ENCODE measurements around the gene BAHCC1.
A peak's percentile ranks its signal among the peaks of the same experiment; 100 is the strongest.

Gene BAHCC1

DNA sequence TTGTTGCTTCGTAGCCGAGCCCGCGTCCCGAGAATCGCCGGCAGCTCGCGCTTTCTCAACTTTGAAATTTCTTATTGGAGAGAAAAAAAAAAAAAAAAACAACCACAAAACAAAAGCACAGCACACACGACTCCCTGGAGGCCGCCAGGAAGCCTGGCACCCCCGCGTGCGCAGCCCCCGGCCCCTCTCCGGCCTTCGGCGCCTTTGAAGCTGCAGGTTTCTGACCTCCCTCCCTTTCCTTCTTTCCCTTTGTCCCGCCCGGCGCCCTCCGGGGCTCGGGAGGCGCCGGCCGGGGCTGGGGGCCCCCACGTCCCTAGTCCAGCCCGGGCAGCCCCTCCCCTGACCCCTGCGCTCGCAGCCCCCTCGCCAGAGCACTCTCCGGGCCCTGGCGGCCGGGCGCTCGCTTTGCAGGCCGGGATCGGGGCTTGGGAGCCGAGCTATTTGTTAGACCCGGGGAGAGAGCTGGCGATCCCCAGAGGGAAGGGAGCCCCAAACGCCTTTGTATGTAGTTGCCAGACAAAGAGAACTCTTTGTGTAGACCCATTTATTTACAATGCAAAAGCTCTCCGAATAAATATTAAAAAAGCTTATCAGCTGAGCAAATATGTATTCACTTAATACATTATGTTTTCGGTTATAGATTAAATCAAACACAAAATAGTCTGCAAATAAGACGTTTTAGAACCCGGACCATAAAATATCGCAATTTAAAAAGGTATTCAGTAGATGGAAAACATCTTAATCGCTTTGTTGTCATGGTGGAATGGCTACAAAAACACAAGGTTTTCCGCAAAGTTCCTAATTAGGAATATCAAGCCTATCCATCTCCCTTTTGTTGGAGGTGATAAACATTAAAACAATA is 2.3 kb downstream of the BAHCC1 start (continued):
- TF ChIP-seq ZEB2 (tag by site-specific recombination; IDR thresholded peaks at IDR 0.05), result peak; percentile 39; the same call in 1 of the 2 replicates
- TF ChIP-seq, protein P1, sequence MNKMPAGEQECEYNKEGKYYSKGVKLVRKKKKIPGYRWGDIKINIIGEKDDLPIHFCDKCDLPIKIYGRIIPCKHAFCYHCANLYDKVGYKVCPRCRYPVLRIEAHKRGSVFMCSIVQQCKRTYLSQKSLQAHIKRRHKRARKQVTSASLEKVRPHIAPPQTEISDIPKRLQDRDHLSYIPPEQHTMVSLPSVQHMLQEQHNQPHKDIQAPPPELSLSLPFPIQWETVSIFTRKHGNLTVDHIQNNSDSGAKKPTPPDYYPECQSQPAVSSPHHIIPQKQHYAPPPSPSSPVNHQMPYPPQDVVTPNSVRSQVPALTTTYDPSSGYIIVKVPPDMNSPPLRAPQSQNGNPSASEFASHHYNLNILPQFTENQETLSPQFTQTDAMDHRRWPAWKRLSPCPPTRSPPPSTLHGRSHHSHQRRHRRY (tag by site-specific recombination; IDR thresholded peaks at IDR 0.05), result no peak
- no peak for TF ChIP-seq ZNF585B (tag by site-specific recombination; IDR thresholded peaks at IDR 0.05)
- TF ChIP-seq ZNF155 (tag by site-specific recombination; IDR thresholded peaks at IDR 0.05), result no peak
- TF ChIP-seq, protein P2, sequence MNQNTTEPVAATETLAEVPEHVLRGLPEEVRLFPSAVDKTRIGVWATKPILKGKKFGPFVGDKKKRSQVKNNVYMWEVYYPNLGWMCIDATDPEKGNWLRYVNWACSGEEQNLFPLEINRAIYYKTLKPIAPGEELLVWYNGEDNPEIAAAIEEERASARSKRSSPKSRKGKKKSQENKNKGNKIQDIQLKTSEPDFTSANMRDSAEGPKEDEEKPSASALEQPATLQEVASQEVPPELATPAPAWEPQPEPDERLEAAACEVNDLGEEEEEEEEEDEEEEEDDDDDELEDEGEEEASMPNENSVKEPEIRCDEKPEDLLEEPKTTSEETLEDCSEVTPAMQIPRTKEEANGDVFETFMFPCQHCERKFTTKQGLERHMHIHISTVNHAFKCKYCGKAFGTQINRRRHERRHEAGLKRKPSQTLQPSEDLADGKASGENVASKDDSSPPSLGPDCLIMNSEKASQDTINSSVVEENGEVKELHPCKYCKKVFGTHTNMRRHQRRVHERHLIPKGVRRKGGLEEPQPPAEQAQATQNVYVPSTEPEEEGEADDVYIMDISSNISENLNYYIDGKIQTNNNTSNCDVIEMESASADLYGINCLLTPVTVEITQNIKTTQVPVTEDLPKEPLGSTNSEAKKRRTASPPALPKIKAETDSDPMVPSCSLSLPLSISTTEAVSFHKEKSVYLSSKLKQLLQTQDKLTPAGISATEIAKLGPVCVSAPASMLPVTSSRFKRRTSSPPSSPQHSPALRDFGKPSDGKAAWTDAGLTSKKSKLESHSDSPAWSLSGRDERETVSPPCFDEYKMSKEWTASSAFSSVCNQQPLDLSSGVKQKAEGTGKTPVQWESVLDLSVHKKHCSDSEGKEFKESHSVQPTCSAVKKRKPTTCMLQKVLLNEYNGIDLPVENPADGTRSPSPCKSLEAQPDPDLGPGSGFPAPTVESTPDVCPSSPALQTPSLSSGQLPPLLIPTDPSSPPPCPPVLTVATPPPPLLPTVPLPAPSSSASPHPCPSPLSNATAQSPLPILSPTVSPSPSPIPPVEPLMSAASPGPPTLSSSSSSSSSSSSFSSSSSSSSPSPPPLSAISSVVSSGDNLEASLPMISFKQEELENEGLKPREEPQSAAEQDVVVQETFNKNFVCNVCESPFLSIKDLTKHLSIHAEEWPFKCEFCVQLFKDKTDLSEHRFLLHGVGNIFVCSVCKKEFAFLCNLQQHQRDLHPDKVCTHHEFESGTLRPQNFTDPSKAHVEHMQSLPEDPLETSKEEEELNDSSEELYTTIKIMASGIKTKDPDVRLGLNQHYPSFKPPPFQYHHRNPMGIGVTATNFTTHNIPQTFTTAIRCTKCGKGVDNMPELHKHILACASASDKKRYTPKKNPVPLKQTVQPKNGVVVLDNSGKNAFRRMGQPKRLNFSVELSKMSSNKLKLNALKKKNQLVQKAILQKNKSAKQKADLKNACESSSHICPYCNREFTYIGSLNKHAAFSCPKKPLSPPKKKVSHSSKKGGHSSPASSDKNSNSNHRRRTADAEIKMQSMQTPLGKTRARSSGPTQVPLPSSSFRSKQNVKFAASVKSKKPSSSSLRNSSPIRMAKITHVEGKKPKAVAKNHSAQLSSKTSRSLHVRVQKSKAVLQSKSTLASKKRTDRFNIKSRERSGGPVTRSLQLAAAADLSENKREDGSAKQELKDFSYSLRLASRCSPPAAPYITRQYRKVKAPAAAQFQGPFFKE (tag by site-specific recombination; IDR thresholded peaks at IDR 0.05; ENCODE audit: borderline replicate concordance), result no peak
- TF ChIP-seq ZNF571 (tag by site-specific recombination; IDR thresholded peaks at IDR 0.05), result no peak
- TF ChIP-seq ZNF624 (tag by site-specific recombination; IDR thresholded peaks at IDR 0.05), result no peak
- peak; percentile 42; the same call in 1 of the 2 replicates for TF ChIP-seq EGR2 (tag by site-specific recombination; IDR thresholded peaks at IDR 0.05; ENCODE audit: low read depth)
- no peak for TF ChIP-seq ZNF596 (tag by site-specific recombination; IDR thresholded peaks at IDR 0.05)
- no peak for TF ChIP-seq YY2 (tag by site-specific recombination; IDR thresholded peaks at IDR 0.05)
- TF ChIP-seq ZNF175 (tag by site-specific recombination; IDR thresholded peaks at IDR 0.05), result no peak
- TF ChIP-seq ZNF433 (tag by site-specific recombination; IDR thresholded peaks at IDR 0.05; ENCODE audit: low read depth), result no peak
- TF ChIP-seq ZNF140 (tag by site-specific recombination; IDR thresholded peaks at IDR 0.05), result no peak
- no peak for TF ChIP-seq ZNF292 (tag by site-specific recombination; IDR thresholded peaks at IDR 0.05; ENCODE audit: borderline replicate concordance, low read depth)
- TF ChIP-seq, protein P3, sequence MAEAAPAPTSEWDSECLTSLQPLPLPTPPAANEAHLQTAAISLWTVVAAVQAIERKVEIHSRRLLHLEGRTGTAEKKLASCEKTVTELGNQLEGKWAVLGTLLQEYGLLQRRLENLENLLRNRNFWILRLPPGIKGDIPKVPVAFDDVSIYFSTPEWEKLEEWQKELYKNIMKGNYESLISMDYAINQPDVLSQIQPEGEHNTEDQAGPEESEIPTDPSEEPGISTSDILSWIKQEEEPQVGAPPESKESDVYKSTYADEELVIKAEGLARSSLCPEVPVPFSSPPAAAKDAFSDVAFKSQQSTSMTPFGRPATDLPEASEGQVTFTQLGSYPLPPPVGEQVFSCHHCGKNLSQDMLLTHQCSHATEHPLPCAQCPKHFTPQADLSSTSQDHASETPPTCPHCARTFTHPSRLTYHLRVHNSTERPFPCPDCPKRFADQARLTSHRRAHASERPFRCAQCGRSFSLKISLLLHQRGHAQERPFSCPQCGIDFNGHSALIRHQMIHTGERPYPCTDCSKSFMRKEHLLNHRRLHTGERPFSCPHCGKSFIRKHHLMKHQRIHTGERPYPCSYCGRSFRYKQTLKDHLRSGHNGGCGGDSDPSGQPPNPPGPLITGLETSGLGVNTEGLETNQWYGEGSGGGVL (tag by site-specific recombination; IDR thresholded peaks at IDR 0.05), result no peak
- TF ChIP-seq ZNF394 (tag by site-specific recombination; IDR thresholded peaks at IDR 0.05; ENCODE audit: borderline replicate concordance), result no peak
- TF ChIP-seq, protein P4, sequence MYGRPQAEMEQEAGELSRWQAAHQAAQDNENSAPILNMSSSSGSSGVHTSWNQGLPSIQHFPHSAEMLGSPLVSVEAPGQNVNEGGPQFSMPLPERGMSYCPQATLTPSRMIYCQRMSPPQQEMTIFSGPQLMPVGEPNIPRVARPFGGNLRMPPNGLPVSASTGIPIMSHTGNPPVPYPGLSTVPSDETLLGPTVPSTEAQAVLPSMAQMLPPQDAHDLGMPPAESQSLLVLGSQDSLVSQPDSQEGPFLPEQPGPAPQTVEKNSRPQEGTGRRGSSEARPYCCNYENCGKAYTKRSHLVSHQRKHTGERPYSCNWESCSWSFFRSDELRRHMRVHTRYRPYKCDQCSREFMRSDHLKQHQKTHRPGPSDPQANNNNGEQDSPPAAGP (tag by site-specific recombination; IDR thresholded peaks at IDR 0.05), result peak; percentile 71
- TF ChIP-seq, protein P5, sequence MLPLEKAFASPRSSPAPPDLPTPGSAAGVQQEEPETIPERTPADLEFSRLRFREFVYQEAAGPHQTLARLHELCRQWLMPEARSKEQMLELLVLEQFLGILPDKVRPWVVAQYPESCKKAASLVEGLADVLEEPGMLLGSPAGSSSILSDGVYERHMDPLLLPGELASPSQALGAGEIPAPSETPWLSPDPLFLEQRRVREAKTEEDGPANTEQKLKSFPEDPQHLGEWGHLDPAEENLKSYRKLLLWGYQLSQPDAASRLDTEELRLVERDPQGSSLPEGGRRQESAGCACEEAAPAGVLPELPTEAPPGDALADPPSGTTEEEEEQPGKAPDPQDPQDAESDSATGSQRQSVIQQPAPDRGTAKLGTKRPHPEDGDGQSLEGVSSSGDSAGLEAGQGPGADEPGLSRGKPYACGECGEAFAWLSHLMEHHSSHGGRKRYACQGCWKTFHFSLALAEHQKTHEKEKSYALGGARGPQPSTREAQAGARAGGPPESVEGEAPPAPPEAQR (tag by site-specific recombination; IDR thresholded peaks at IDR 0.05), result no peak
- no peak for TF ChIP-seq ZNF626 (tag by site-specific recombination; IDR thresholded peaks at IDR 0.05)
- TF ChIP-seq ZNF600 (tag by site-specific recombination; IDR thresholded peaks at IDR 0.05), result peak; percentile 52; the same call in 1 of the 2 replicates
- TF ChIP-seq ZNF747 (tag by site-specific recombination; IDR thresholded peaks at IDR 0.05), result no peak
- peak; percentile 56 for TF ChIP-seq SP2 (tag by site-specific recombination; IDR thresholded peaks at IDR 0.05)
- TF ChIP-seq ZNF670 (tag by site-specific recombination; IDR thresholded peaks at IDR 0.05; ENCODE audit: low read depth), result no peak
- TF ChIP-seq, protein P6, sequence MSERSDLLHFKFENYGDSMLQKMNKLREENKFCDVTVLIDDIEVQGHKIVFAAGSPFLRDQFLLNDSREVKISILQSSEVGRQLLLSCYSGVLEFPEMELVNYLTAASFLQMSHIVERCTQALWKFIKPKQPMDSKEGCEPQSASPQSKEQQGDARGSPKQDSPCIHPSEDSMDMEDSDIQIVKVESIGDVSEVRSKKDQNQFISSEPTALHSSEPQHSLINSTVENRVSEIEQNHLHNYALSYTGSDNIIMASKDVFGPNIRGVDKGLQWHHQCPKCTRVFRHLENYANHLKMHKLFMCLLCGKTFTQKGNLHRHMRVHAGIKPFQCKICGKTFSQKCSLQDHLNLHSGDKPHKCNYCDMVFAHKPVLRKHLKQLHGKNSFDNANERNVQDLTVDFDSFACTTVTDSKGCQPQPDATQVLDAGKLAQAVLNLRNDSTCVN (tag by site-specific recombination; optimal IDR thresholded peaks at IDR 0.05), result no peak
- no peak for TF ChIP-seq ZNF221 (tag by site-specific recombination; IDR thresholded peaks at IDR 0.05; ENCODE audit: borderline replicate concordance)
- TF ChIP-seq ZNF548 (tag by site-specific recombination; IDR thresholded peaks at IDR 0.05), result no peak
- no peak for TF ChIP-seq OVOL3 (tag by site-specific recombination; IDR thresholded peaks at IDR 0.05)

Measured in HEK293 (cell line).